ENCODE results near the gene NFATC4. TPM values are rescaled to one million over a fixed set of nuclear protein-coding genes. Genes with fewer than 3 reads are reported as not detected.
A peak's percentile ranks its signal among the peaks of the same experiment; 100 is the strongest.

The NFATC4 gene
- total RNA-seq, 2 experiments from 2014 or later: 1.3 TPM; not detected in 1

DNA sequence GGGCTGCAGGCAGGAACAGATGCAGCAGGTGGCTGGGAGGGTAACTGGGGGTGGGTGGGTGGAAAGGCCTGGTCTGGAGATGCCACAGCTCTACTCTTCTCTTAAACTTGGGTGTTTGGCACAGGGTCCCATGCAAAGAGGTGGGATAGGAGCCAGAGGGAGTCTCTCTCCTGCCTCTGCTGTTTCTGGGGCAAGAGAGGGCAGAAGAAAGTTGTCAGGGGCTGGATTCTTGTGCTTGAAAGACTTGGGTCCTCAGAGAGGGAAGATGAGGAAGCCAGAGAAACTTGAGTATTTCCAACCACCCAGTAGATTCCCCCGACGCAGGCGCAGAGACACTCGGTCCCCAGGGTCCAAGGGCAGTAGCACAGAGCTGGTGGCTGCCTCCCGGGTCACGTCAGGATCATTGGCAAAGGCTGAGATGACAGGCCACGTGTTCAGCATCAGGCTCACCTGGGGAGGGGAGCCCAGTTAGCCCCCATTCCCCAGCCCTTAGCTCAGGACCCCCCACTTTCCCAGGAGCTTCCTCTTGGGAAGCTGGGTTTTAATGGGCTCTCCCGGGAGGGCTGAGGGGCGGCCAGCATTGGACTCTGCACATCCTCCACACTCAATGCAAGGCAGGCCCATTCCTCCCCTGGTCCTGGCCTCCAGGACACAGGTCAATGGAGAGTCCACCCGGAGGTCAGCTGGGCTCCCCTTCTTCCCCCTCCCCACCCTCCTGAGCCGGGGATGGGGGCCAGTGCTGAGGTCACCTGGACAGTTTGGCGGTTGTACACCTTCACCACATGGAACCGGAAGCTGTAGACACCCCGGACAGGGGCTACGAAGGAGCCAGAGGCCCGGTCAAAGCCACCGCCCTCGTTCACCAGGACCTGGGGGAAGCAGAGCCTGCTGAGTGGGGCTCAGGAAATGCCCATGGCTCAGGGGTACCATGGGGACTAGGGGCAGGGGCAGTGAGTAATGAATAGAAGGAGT lies 59.8 kb downstream of the NFATC4 start:
- DNase-seq (no peak), ATAC-seq (no peak)
- H3K4me1 Mint-ChIP-seq: peaks cover 49% of the 10 kb centered on the region
- H3K27ac Mint-ChIP-seq: peak overlapping the region; percentile 56
- H3K27me3 Mint-ChIP-seq: no peaks in the 10 kb centered on the region
- peaks cover 13% of the 10 kb centered on the region for H3K36me3 Mint-ChIP-seq
- H3K9me3 Mint-ChIP-seq (ENCODE audit: low read depth): no peaks in the 10 kb centered on the region
- no peak overlapping the region for H3K4me3 Mint-ChIP-seq
- CTCF ChIA-PET: interaction anchor here (0.9 to 16.8 kb wide), 2 partner anchors 9 to 98 kb away, joined by 3 to 854 read pairs; partner anchors contain the start of genes ADCY4 and RIPK3

GRCh38 chr14:24428628-24429394 lies 60.8 kb downstream of the NFATC4 start:
- Mint-ChIP-seq H3K4me3 (peak overlapping the region; percentile 77), H3K4me1 (peaks cover 58% of the 10 kb centered on the region), H3K27me3 (no peaks in the 10 kb centered on the region), H3K9me3 (ENCODE audit: low read depth) (no peaks in the 10 kb centered on the region), H3K27ac (peak overlapping the region; percentile 97), H3K36me3 (peaks cover 21% of the 10 kb centered on the region)
- CTCF ChIA-PET: interaction anchor here (0.9 to 16.8 kb wide), 3 partner anchors 8 to 119 kb away, joined by 3 to 854 read pairs (median 78); partner anchors contain the start of genes ADCY4, CIDEB, LTB4R and LTB4R2
- DNase-seq (no peak), ATAC-seq (no peak)

Other genes starting within 250 kb of the NFATC4 start
- gene FITM1, start 237.5 kb upstream of the NFATC4 start, total RNA-seq: under 1 TPM; 0.77 to 0.91 TPM
- 100 to 1,000 TPM; 420 to 454 TPM for gene PSME1, start 232.0 kb upstream of the NFATC4 start, total RNA-seq
- gene EMC9, start 226.6 kb upstream of the NFATC4 start, total RNA-seq: 10 to 100 TPM; 45.5 to 56.1 TPM
- 100 to 1,000 TPM; 577 to 623 TPM for gene PSME2, start 221.6 kb upstream of the NFATC4 start, total RNA-seq
- gene RNF31, start 220.7 kb upstream of the NFATC4 start, total RNA-seq: 100 to 1,000 TPM; 129 to 149 TPM
- 100 to 1,000 TPM; 238 to 295 TPM for gene IRF9, start 206.9 kb upstream of the NFATC4 start, total RNA-seq
- 10 to 100 TPM; 52.9 to 92.8 TPM for gene REC8, start 196.1 kb upstream of the NFATC4 start, total RNA-seq
- gene IPO4, start 179.4 kb upstream of the NFATC4 start, total RNA-seq: 10 to 100 TPM; 32.4 to 54.9 TPM
- gene TM9SF1, start 172.7 kb upstream of the NFATC4 start, total RNA-seq: 10 to 100 TPM; 26.7 to 32.8 TPM
- gene TSSK4, start 162.5 kb upstream of the NFATC4 start, total RNA-seq: under 1 TPM in 1 of 2 experiments, not detected in 1; 0.42 TPM
- gene CHMP4A, start 154.7 kb upstream of the NFATC4 start, total RNA-seq: 10 to 100 TPM; 80.5 to 82.5 TPM
- gene MDP1, start 152.1 kb upstream of the NFATC4 start, total RNA-seq: 10 to 100 TPM; 11.4 to 16.9 TPM
- gene NEDD8, start 135.8 kb upstream of the NFATC4 start, total RNA-seq: 100 to 1,000 TPM; 181 to 205 TPM
- gene GMPR2, start 135.3 kb upstream of the NFATC4 start, total RNA-seq: 10 to 100 TPM; 70.6 to 71.3 TPM
- 100 to 1,000 TPM; 111 to 130 TPM for gene TINF2, start 125.6 kb upstream of the NFATC4 start, total RNA-seq
- 1 to 10 TPM; 3.0 to 5.1 TPM for gene TGM1, start 105.0 kb upstream of the NFATC4 start, total RNA-seq
- 10 to 100 TPM; 34.3 to 44.6 TPM for gene RABGGTA, start 96.6 kb upstream of the NFATC4 start, total RNA-seq
- gene DHRS1, start 68.4 kb upstream of the NFATC4 start, total RNA-seq: 10 to 100 TPM; 14.2 to 26.5 TPM
- 10 to 100 TPM; 34.2 to 38.3 TPM for gene NOP9, start 68.3 kb upstream of the NFATC4 start, total RNA-seq
- gene CIDEB, start 60.2 kb upstream of the NFATC4 start, total RNA-seq: 10 to 100 TPM; 24.5 to 44.2 TPM
- 10 to 100 TPM; 12.6 to 18.8 TPM for gene LTB4R2, start 58.0 kb upstream of the NFATC4 start, total RNA-seq
- 10 to 100 TPM; 15.6 to 32.5 TPM for gene LTB4R, start 56.7 kb upstream of the NFATC4 start, total RNA-seq
- gene ADCY4, start 33.1 kb upstream of the NFATC4 start, total RNA-seq: 1 to 10 TPM; 1.6 to 3.4 TPM
- gene RIPK3, start 28.2 kb upstream of the NFATC4 start, total RNA-seq: 10 to 100 TPM; 22.9 to 29.4 TPM
- gene NYNRIN, start 30.8 kb downstream of the NFATC4 start, total RNA-seq: under 1 TPM; 0.05 to 0.50 TPM
- 1 to 10 TPM; 5.0 to 7.1 TPM for gene CBLN3, start 61.5 kb downstream of the NFATC4 start, total RNA-seq
- gene KHNYN, start 61.8 kb downstream of the NFATC4 start, total RNA-seq: 10 to 100 TPM; 73.3 to 81.2 TPM
- 10 to 100 TPM; 45.6 to 45.9 TPM for gene SDR39U1, start 74.6 kb downstream of the NFATC4 start, total RNA-seq
- not detected for gene CMA1, start 140.1 kb downstream of the NFATC4 start, total RNA-seq
- not detected for gene CTSG, start 208.1 kb downstream of the NFATC4 start, total RNA-seq
- 10 to 100 TPM; 35.8 to 80.0 TPM for gene GZMH, start 241.5 kb downstream of the NFATC4 start, total RNA-seq